ENCODE data around the gene TMEM233.

TMEM233 gene

GRCh38 chr12:119676022-119676421, 82.4 kb downstream of the TMEM233 start:
- CTCF ChIA-PET, result no interaction called here
- H3K27ac ChIP-seq, result no peak overlapping the region
- TF ChIP-seq, protein P1, sequence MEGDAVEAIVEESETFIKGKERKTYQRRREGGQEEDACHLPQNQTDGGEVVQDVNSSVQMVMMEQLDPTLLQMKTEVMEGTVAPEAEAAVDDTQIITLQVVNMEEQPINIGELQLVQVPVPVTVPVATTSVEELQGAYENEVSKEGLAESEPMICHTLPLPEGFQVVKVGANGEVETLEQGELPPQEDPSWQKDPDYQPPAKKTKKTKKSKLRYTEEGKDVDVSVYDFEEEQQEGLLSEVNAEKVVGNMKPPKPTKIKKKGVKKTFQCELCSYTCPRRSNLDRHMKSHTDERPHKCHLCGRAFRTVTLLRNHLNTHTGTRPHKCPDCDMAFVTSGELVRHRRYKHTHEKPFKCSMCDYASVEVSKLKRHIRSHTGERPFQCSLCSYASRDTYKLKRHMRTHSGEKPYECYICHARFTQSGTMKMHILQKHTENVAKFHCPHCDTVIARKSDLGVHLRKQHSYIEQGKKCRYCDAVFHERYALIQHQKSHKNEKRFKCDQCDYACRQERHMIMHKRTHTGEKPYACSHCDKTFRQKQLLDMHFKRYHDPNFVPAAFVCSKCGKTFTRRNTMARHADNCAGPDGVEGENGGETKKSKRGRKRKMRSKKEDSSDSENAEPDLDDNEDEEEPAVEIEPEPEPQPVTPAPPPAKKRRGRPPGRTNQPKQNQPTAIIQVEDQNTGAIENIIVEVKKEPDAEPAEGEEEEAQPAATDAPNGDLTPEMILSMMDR (conservative IDR thresholded peaks at IDR 0.05; ENCODE audit: low read depth), result no peak
- DNase-seq (ENCODE audit: low spot score), result no peak
- POLR2A ChIA-PET (ENCODE audit: low non-redundant PET), result no interaction called here

- H3K27ac ChIP-seq, result no peak overlapping the region
- ChIA-PET CTCF (no interaction called here), POLR2A (ENCODE audit: low non-redundant PET) (no interaction called here)
- no peak for DNase-seq (ENCODE audit: low spot score)
- TF ChIP-seq, protein P1 (conservative IDR thresholded peaks at IDR 0.05; ENCODE audit: low read depth), result no peak
Observed at GRCh38 chr12:119676573-119676972, 83.0 kb downstream of the TMEM233 start.

DNA sequence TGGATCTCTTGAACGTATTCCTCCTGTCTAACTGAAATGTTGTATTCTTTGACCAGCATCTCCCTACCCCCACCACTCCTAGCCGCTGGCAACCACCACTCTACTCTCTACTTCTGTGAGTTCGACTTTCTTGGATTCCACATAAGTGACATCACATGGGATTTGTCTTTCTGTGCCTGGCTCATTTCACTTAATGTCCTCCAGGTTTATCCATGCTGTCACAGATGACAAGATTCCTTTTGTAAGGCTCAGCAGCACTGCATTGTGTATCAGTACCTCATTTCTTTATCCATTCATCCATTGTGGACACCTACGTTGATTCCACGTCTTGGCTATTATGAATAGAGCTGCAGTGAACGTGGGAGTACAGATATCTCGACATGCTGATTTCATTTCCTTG, 84.9 kb downstream of the TMEM233 start:
- CTCF ChIA-PET, result no interaction called here
- POLR2A ChIA-PET (ENCODE audit: low non-redundant PET), result no interaction called here
- DNase-seq (ENCODE audit: low spot score), result no peak
- TF ChIP-seq, protein P1 (conservative IDR thresholded peaks at IDR 0.05; ENCODE audit: low read depth), result no peak
- no peak overlapping the region for H3K27ac ChIP-seq

DNA sequence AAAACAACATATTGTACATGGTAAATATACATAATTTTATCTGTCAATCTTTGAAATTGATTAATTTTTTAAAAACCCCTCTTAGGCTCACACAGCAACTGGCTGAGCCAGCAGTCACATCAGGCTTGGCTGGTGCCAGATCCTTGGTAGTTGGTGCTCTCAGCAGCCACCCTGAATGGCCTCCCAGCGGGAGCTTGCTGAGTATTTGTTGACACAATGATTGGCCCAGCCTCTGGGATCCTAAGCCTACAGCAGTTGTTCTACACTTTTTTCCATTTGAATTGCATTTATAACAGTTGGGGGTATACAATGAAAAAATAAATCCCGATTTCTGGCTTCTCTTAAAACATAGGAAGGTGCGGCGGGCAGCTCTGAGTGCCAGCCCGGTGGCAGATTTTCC, 85.5 kb downstream of the TMEM233 start:
- ChIA-PET POLR2A (ENCODE audit: low non-redundant PET) (no interaction called here), CTCF (no interaction called here)
- TF ChIP-seq, protein P1 (conservative IDR thresholded peaks at IDR 0.05; ENCODE audit: low read depth), result no peak
- no peak for DNase-seq (ENCODE audit: low spot score)
- H3K27ac ChIP-seq, result no peak overlapping the region

- H3K27ac ChIP-seq, result no peak overlapping the region; the same call in 1 of the 2 replicates
- TF ChIP-seq, protein P1 (conservative IDR thresholded peaks at IDR 0.05; ENCODE audit: low read depth), result no peak
- DNase-seq (ENCODE audit: low spot score), result no peak
- POLR2A ChIA-PET (ENCODE audit: low non-redundant PET), result no interaction called here
- CTCF ChIA-PET, result no interaction called here
Observed at GRCh38 chr12:119679490-119679889, 85.9 kb downstream of the TMEM233 start.

DNA sequence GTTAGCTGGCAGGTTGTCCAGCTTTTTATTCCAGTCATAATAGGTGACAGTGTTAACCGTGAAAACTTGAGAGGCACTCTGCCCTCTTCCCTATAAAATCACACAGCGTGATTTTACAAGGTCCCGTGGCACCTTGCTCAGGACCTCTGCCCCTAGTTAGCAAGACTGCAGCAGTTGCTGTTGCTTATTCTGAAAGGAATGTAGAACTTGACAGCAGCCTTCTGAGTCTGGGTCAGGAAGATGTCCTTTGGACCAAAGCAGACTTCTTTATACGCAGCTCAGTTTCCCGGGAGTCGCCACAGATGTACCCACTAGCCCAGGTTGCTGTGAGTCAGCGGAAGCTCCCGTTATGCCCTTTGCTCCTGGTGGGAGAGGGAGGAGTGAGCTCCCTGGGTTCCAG, 87.5 kb downstream of the TMEM233 start:
- no peak for DNase-seq (ENCODE audit: low spot score)
- TF ChIP-seq, protein P1 (conservative IDR thresholded peaks at IDR 0.05; ENCODE audit: low read depth), result no peak
- CTCF ChIA-PET, result interaction anchor here (0.7 kb wide), 1 partner anchor 121 kb away, joined by 3 read pairs; no protein-coding TSS in a partner anchor
- 0 out of 2 replicates have a peak overlapping the region, but pooled peaks have one; percentile 10 for H3K27ac ChIP-seq
- POLR2A ChIA-PET (ENCODE audit: low non-redundant PET), result no interaction called here

All from RWPE1 (cell line).